Measurements from ENCODE around the gene DNAI1. TPM values are rescaled to one million over a fixed set of nuclear protein-coding genes. Genes with fewer than 3 reads are reported as not detected.

Gene DNAI1
- total RNA-seq, 2 experiments from 2014 or later, result not detected

- ChIA-PET POLR2A (no interaction called here), CTCF (no interaction called here)
- Mint-ChIP-seq H3K9me3 (no peaks in the 10 kb centered on the region), H3K27me3 (peaks cover 13% of the 10 kb centered on the region), H3K27ac (no peak overlapping the region), H3K4me1 (ENCODE audit: low read depth) (no peaks in the 10 kb centered on the region), H3K36me3 (ENCODE audit: low read depth) (no peaks in the 10 kb centered on the region), H3K4me3 (no peak overlapping the region)
- Histone ChIP-seq H3K9me3 (ENCODE audit: control insufficient read depth in 1 of 2, insufficient read depth in 1 of 2, low read length in 2 of 2) (no peaks in the 10 kb centered on the region), H3K36me3 (ENCODE audit: insufficient read depth, low read length) (no peaks in the 10 kb centered on the region), H3K4me1 (ENCODE audit: insufficient read depth, low read length) (no peaks in the 10 kb centered on the region), H3K27me3 (ENCODE audit: control insufficient read depth in 1 of 2, insufficient read depth in 2 of 2, low read length in 2 of 2) (no peaks in the 10 kb centered on the region), H3K27ac (ENCODE audit: low read depth in 1 of 2, low read length in 2 of 2) (no peak overlapping the region), H3K4me3 (ENCODE audit: low read length) (no peak overlapping the region)
- TF ChIP-seq, protein P1, sequence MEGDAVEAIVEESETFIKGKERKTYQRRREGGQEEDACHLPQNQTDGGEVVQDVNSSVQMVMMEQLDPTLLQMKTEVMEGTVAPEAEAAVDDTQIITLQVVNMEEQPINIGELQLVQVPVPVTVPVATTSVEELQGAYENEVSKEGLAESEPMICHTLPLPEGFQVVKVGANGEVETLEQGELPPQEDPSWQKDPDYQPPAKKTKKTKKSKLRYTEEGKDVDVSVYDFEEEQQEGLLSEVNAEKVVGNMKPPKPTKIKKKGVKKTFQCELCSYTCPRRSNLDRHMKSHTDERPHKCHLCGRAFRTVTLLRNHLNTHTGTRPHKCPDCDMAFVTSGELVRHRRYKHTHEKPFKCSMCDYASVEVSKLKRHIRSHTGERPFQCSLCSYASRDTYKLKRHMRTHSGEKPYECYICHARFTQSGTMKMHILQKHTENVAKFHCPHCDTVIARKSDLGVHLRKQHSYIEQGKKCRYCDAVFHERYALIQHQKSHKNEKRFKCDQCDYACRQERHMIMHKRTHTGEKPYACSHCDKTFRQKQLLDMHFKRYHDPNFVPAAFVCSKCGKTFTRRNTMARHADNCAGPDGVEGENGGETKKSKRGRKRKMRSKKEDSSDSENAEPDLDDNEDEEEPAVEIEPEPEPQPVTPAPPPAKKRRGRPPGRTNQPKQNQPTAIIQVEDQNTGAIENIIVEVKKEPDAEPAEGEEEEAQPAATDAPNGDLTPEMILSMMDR (IDR thresholded peaks at IDR 0.05), result no peak
- DNase-seq (no peak), ATAC-seq (ENCODE audit: poor library complexity) (no peak)
- intact Hi-C loops (cut with DNase I, micrococcal nuclease), result no loop called here
These were observed 26.1 kb downstream of the DNAI1 start for GRCh38 chr9:34484678-34485077.

DNA sequence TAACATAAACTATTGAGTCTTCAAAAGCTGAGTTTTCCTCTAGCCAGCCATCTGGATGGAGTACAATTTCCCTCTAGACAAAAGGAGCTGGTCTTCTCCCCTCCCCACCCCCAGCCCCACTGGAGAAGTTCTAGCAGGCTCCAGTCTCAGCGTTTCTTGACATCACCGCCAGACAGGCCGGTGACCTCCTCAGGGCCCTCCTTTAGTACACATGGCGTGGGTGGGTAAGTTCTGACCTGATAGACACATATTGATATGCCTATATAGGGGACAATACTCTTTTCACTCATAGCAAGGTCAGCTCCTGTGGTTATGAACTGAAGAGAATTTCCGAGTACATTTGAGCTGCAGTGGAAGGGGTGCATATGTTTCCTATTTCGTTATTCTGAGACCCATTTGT is 27.2 kb downstream of the DNAI1 start:
- ChIA-PET CTCF (no interaction called here), POLR2A (no interaction called here)
- H3K4me3 ChIP-seq (ENCODE audit: low read length), result no peak overlapping the region
- Mint-ChIP-seq H3K4me1 (ENCODE audit: low read depth) (no peaks in the 10 kb centered on the region), H3K27me3 (peaks cover 18% of the 10 kb centered on the region), H3K4me3 (no peak overlapping the region), H3K36me3 (ENCODE audit: low read depth) (no peaks in the 10 kb centered on the region), H3K9me3 (no peaks in the 10 kb centered on the region), H3K27ac (no peak overlapping the region)
- H3K9me3 ChIP-seq (ENCODE audit: control insufficient read depth in 1 of 2, insufficient read depth in 1 of 2, low read length in 2 of 2), result no peaks in the 10 kb centered on the region
- peaks cover 0 to 7% of the 10 kb centered on the region in 2 experiments for H3K27me3 ChIP-seq (ENCODE audit: control insufficient read depth in 1 of 2, insufficient read depth in 2 of 2, low read length in 2 of 2)
- intact Hi-C loops (cut with DNase I, micrococcal nuclease), result no loop called here
- ATAC-seq (ENCODE audit: poor library complexity) (no peak), DNase-seq (no peak)
- no peaks in the 10 kb centered on the region for H3K4me1 ChIP-seq (ENCODE audit: insufficient read depth, low read length)
- H3K36me3 ChIP-seq (ENCODE audit: insufficient read depth, low read length), result no peaks in the 10 kb centered on the region
- TF ChIP-seq, protein P1 (IDR thresholded peaks at IDR 0.05), result no peak
- no peak overlapping the region for H3K27ac ChIP-seq (ENCODE audit: low read depth in 1 of 2, low read length in 2 of 2)

- ATAC-seq (ENCODE audit: poor library complexity), result no peak
- H3K4me1 ChIP-seq (ENCODE audit: insufficient read depth, low read length), result no peaks in the 10 kb centered on the region
- H3K4me3 ChIP-seq (ENCODE audit: low read length), result no peak overlapping the region
- peaks cover 6 to 7% of the 10 kb centered on the region in 2 experiments for H3K27me3 ChIP-seq (ENCODE audit: control insufficient read depth in 1 of 2, insufficient read depth in 2 of 2, low read length in 2 of 2)
- Mint-ChIP-seq H3K4me1 (ENCODE audit: low read depth) (no peaks in the 10 kb centered on the region), H3K27ac (no peak overlapping the region), H3K36me3 (ENCODE audit: low read depth) (no peaks in the 10 kb centered on the region), H3K27me3 (peaks cover 25% of the 10 kb centered on the region), H3K9me3 (no peaks in the 10 kb centered on the region), H3K4me3 (no peak overlapping the region)
- no peaks in the 10 kb centered on the region for H3K36me3 ChIP-seq (ENCODE audit: insufficient read depth, low read length)
- intact Hi-C loops (cut with DNase I, micrococcal nuclease), result no loop called here
- ChIA-PET POLR2A (no interaction called here), CTCF (no interaction called here)
- no peaks in the 10 kb centered on the region for H3K9me3 ChIP-seq (ENCODE audit: control insufficient read depth in 1 of 2, insufficient read depth in 1 of 2, low read length in 2 of 2)
- no peak for DNase-seq
- no peak overlapping the region for H3K27ac ChIP-seq (ENCODE audit: low read depth in 1 of 2, low read length in 2 of 2)
- TF ChIP-seq, protein P1 (IDR thresholded peaks at IDR 0.05), result no peak
These were observed 28.0 kb downstream of the DNAI1 start for GRCh38 chr9:34486572-34486971.

Data from CD4-positive, alpha-beta T cell (primary cell).